ENCODE measurements around the gene RFX5.
"Not testable (repeated sequence)": the region's sequence is repeated elsewhere in the genome, so short reads cannot be mapped to it uniquely, and the experiment has no call there.

The RFX5 gene
- long read RNA-seq, donor 1, transcript RFX5-215 (11 exons, 2,355 nt) = major isoform, 6 of 6 reads
- long read RNA-seq, donor 1, partial matches to known transcripts = 0 of 6 reads
- long read RNA-seq, donor 1, other reads (novel, unspliced or antisense) = 0 of 6 reads
- long read RNA-seq, donor 2, partial matches to known transcripts = 0 of 3 reads
- long read RNA-seq, donor 2, other reads (novel, unspliced or antisense) = 0 of 3 reads
- long read RNA-seq, donor 3, partial matches to known transcripts = 0 of 4 reads
- long read RNA-seq, donor 3, other reads (novel, unspliced or antisense) = 0 of 4 reads
- long read RNA-seq, donor 4, partial matches to known transcripts = 0 of 4 reads
- long read RNA-seq, donor 4, other reads (novel, unspliced or antisense) = 0 of 4 reads
- long read RNA-seq, donor 5, partial matches to known transcripts = 0 of 2 reads
- long read RNA-seq, donor 5, other reads (novel, unspliced or antisense) = 0 of 2 reads
- long read RNA-seq, donor 6, transcript RFX5-215 (11 exons, 2,355 nt) = major isoform, 8 of 9 reads
- long read RNA-seq, donor 6, partial matches to known transcripts = 0 of 9 reads
- long read RNA-seq, donor 6, other reads (novel, unspliced or antisense) = 0 of 9 reads
- long read RNA-seq, donor 7, partial matches to known transcripts = 0 of 3 reads
- long read RNA-seq, donor 7, other reads (novel, unspliced or antisense) = 0 of 3 reads
- long read RNA-seq, donor 8, partial matches to known transcripts = 0 of 4 reads
- long read RNA-seq, donor 8, other reads (novel, unspliced or antisense) = 0 of 4 reads

DNA sequence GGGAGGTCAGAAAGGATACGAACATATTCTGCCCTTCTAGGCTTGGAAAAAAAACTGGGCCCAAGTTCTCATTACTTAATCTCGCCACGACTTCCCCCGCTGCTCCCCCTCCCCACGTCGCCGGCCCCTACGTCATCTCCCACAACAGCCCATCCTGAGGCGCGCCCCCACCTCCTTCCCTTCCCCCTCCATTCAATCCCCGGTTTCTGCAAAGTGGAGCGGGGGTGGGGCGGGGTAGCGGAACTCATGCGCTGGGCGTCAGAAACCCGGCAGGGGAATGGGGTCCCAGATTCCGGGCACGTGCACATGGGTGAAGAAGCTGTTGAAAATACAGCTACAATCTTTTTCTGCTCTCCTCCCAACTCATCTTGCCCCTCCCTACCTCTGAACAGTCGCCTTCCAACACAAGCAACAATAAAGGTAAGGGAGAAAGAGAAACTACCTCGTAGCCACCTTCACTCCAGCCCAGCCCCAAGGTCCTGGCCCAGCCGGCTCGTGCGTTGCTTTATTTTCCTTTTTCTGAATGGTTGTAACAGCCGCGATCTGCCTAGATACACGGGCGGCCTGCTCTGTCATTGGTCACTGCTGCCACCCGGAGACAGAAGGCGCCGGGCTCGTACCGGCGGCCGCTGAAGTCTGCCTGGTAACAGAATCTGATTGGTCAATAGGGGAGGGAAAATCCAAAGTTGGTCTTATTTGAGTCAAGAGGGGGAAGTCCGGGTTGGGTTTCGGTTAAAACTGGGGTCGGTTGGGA, at the start of gene RFX5:
TSS of gene RFX5 (minus strand) at position 484 of the 754 bp plus-strand sequence. CDS start 932 bp downstream, outside the sequence.
- peak; percentile 93 for DNase-seq

DNA sequence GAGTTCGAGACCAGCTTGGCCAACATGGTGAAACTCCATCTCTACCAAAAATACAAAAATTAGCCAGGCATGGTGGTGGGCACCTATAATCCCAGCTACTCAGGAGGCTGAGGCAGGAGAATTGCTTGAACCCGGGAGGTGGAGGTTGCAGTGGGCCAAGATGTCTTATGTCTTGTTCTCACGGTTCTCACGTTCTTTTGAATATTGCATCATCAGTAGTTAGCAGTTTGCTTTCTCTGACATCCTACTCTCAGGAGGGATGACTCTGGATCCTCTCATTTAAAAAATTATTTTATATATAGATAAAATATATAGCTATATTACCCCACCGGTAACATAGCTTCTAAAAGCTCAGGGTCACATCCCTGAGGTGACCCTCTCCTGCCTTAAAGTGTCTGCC, 49.2 kb upstream of the RFX5 start:
- DNase-seq = not testable (repeated sequence)

DNA sequence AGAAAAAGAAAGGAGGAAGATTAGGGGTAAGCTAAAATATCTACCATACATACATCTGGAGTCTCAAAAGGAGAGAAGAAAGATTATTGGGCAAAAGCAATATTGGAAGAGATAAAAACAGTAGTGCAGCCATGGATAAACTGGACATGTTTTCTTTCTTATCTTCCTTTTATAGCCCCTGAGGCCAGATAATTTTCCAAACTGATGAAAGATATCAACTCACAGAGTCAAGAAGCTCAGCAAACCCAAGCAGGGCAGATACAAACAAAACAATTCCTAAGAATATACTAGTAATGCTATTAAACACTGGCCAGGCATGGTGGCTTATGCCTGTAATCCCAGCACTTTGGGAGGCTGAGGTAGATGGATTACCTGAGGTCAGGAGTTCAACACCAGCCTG, 46.5 kb upstream of the RFX5 start:
- DNase-seq = no peak

DNA sequence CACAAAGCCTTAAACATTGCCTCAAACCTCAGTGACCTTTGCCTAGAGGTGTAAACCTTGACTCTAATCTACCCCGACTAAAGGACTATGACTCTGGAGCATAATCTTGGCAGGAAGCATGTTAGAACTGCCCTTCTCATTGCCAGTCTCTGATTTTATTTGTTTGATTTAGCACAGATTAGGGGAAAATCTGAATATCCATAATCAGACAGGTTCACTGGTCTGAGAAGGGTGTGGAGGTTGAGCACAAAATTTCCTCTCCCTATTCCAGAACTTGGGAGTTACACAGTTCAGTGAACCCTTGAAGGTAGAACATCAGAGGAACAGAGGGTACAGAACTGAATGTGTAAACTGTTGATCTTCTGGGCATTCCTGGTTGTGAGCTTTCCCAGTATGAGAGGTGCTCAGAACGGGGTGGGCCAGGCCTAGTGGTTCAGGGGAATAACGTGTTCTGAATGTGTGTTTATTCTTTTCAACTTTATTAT, 44.1 kb upstream of the RFX5 start:
- DNase-seq = no peak

DNA sequence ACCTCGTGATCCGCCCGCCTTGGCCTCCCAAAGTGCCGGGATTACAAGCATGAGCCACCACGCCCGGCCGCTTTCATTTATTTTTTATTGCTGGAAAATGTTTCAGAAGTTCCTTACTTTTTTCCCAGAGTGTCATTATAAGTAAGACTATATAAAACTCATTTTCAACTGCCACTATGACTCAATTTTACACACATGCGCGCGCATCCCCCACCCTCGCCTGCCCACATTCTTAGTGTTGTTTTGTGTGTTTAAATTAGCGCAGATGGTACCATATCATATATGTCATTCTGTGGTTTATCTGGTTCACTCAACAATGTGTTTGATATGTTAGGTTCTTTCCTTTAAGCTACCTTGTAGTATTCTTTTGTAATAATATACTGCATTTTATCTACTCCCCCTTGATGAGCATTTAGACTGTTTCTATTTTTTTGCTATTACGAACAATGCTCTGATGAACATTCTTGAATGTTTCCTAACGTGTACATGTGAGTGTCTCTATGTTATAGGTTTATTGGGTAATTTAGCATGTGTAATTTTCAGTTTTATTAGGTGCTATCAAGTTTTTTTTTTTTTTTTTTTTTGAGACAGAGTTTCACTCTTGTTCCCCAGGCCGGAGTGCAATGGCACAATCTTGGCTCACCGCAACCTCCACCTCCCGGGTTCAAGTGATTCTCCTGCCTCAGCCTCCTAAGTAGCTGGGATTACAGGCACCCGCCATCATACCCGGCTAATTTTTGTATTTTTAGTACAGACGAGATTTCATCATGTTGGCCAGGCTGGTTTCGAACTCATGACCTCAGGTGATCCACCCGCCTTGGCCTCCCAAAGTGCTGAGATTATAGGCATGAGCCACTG, 43.4 kb upstream of the RFX5 start:
- DNase-seq = not testable (repeated sequence)

DNA sequence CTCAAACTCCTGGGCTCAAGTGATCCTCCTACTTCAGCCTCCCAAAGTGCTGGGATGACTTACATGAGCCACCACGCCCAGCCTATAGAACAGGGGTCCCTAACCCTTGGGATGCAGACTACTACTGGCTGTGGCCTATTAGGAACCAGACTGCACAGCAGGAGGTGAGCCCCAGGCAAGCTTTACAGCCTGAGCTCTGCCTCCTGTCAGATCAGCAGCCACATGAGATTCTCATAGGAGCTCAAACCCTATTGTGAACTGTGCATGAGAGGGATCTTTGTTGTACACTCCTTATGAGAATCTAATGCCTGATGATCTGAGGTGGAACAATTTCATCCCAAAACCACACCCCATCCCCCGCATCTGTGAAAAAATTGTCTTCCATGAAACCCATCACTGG, 39.0 kb upstream of the RFX5 start:
- DNase-seq = no peak

DNA sequence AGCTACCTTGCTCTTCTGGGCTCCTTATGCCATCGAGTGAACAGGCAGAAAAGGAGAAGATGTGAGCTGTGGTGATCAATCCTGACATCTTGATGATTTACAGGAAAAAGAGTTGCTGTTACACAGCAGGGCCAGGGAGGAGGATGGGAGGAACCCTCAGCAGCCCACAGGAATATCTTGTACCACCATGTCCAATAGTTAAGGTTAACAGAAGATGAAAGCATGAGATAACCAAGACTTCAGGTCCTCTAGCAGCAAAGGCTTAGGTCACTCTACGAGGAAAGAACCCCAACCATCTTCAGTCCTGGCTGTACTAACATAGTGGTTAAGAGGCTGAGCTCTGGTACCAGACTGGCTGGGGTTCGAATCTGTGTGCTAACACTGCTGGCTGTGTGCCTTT, 37.5 kb upstream of the RFX5 start:
- DNase-seq = no peak

DNA sequence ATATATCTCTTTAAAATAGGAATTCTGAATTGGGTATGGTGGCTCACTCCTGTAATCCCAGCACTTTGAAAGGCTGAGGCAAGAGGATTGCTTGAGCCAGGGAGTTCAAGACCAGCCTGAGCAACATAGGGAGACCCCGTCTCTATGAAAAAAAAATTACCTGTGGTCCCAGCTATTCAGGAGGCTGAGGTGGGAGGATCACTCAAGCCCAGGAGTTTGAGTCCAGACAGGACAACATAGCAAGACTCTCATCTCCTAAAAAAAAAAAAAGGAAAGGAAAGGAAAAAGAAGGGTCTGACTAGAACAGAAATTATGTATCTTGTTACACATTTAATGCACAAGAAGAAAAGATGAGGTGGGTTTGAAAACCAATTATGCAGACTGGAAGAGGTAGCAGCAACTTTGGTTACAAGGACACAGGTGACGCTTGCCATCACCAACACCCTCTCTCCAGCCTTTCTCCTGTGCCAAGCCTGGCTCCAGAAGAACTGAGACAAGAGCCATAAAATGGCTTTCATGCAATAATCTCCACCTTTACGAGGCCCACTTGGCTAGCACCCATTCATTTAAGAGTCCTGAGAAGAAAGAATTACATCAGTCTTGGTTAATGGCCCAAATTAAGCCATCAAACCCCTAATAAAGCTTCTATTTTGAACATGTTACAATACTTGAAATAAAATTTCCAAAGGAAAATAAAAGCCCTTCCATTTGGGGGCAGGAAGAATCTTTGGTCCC, 30.3 kb upstream of the RFX5 start:
- DNase-seq = no peak

DNA sequence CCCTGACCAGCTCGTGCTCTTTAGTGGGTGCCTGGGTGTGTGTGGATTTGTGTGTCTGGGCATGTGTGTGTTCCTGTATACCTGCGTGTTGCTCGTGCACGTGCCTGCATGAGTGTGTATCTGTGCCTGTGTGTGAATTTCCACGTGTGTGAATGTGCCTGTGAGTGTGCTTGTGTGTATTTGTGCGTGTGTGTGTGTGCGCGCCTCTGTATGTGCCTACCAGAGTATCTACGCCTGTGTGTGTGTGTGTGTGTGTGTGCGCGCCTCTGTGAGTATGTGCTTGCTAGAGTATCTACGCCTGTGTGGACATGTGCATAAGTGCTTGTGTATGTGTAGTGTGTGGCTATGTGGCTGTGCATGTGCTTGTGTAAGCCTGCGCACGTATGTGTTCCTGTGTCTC, 26.1 kb upstream of the RFX5 start:
- DNase-seq = no peak

DNA sequence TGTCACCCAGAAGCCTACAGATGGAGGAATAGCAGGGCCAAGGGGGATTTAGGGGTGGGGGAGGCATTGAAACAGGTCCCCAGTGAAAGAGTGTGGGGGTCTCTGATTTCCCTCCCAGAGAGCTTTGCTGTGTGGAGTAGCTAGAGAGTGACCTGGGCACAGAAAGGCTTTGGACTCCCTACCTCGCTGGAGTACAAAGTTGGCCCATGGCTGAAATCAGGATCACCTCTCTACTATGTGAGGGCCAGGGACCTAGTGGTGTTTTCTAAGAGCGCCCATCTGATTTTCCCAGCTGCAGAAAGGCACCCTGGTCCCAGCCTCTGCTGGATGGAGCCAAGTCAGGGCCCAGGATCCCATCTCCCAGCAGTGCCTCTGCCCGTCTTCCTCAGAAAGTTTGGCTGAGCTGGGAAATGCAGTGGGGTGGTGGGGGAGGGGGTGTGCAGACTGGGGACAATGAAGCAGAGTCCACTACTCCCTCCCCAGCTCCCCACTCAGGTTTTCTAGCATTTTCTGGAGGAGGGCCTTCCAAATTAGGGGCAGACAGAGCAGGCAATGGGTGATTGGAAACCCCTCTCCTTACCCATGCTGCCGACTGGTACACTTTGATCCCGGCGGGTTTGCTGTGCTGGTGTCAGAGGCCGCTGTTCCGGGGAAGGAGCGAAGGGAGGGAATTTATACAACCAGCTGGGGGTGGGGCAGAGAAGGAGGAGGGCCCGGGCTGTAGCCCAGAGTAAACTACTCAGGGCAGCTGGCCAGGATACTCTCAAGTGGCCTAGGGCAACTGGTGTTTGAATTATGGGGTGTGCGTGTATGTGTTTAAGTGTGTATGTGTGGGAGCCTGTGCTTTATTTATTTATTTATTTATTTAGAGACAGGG, 25.2 kb upstream of the RFX5 start, which contains the start of gene SELENBP1:
TSS of gene SELENBP1 (minus strand) at position 648 of the 877 bp plus-strand sequence. CDS start at position 584, 64 bp downstream.
- peak; percentile 80 for DNase-seq

DNA sequence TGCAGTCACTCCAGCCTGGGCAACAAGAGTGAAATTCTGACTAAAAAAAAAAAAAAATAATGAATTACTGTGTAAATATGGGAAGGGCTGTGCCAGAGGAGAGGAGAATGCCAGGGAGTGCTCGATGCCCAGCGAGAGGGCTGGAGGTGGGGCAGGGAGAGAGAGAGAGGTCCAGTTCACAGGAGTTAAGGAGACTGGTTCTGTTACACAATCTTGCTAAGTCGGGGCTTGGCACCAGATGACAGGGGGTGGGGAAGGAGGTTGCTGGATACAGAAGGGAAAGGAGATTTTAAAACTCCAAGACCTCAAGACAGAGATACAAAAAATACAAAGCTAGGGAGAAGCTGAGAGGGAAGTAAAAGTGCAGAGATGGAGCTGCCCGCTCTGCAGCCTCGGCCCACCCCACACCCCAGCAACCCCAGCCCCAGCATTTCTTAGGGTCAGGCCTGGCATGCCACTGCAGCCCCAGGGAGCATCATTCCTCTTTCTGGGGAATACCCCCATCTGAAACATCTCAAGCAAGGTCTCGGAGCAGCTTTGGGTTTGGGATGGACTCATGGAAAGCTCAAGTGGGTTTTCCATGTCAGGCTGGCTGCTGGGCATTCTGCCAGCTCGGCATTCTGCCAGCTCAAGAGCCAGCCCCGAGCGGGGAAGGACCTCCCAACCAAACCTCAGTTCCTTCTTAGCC, 24.5 kb upstream of the RFX5 start:
- no peak for DNase-seq

DNA sequence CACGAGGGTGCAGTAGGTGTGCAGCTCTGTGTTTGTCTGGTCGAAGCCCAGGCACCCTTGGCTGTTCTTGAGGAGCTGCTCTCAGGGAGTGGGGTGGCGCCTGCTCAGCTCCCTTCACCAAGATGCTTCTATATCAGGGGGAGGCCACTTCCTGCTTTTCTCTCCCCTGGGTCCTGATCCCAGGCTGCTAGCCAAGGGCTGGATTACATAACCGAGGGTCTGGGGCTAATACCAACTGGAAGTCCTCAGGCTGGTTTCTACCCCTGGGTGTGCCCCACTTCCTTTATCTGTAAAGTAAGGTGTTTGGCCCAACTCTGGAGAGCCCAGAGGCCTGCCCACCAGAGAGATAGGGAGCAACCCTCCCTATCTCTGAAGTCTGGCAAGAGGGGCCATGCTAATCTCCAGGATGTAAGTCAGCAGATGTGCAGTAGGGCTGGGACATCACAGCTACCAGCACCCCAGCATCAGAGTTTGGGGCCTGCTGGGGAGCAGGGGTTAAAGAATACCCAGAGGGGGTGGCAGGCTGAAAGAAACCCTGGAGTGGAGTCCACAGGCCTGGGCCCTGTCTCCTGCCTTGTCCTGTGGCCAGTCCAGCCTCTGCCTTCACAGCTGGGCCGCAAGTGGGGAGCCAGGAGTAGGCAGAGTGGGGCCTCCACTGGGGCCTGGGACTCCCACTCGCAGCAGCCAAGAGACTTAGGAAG, 23.3 kb upstream of the RFX5 start:
- no peak for DNase-seq

DNA sequence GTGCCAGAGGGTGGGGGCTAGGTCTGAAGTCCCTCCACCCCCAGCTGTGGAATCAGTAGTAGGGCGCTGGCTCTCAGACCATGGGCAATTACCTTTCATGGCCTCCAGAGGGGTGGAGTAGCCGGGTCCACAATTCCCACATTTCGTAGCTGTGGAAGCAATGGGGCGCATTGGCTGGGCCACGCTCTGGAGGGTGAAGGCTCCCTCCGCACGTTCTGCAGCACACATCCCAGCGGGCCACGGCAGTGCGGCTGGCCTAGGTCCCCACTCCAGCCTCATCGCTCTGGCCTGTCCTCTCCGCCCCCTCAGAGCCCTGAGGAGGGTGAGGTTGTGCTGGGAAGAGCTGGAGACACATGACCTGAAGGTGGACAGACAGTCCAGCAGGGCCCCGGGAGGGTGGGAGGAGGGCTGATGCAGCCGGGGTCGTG, 22.6 kb upstream of the RFX5 start:
- DNase-seq = no peak

DNA sequence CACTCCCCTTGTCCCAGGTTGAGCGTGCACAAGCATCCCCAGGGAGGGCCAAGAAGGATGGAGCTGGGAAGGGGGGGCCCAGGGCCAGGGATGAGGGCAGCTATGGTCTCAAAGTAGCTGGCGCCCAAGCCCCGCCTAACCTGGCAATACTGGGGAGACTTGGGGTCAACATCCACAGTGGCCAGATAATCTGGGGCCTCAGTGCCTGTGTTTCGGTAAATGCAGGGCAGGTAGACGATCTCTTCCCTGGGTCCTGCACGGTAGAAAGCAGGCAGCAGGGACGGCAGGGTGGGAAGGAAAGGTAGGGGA, 22.2 kb upstream of the RFX5 start:
- no peak for DNase-seq

DNA sequence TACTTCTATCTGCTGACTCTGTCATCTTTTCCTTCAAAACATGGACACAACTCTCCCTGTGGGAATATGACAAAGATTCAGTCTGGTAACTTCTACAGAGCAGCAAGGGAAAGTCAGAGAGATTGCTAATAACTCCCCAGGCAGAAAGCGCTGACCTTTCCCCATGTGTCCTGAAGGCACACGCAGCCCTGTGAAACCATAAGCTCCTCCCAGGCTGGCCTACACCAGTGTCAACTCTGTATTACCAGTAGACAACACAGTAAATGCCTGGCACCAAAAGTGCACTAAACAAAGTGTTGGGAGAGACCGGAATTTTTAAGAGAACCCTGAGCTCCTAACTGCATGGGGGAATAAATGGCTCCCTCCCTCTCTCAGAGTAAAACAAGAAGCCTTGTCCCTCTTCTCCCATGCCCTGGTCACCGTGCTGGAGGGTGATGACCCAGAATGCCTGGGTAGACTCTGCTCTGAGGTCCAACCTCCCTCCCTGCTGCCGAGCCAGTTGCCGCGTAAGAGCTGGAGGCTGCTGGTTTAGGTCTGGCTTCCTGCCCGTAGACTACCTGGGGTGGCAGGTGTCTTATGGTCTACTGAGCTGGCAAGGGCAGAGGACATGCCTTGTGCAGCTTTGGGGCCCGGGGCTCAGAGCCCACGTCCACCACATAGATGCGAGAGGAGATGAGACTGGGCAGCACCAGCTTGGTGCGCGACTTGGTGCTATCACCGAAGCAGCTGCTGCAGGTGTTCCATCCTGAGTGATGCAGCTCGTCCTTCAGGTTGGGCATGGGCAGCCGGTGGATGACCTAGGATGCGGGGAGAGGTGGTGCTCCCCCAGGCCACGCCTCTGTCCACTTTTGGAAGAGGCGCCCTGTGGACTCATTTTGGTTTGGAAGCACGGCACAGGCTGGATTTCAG, 21.6 kb upstream of the RFX5 start:
- no peak for DNase-seq

DNA sequence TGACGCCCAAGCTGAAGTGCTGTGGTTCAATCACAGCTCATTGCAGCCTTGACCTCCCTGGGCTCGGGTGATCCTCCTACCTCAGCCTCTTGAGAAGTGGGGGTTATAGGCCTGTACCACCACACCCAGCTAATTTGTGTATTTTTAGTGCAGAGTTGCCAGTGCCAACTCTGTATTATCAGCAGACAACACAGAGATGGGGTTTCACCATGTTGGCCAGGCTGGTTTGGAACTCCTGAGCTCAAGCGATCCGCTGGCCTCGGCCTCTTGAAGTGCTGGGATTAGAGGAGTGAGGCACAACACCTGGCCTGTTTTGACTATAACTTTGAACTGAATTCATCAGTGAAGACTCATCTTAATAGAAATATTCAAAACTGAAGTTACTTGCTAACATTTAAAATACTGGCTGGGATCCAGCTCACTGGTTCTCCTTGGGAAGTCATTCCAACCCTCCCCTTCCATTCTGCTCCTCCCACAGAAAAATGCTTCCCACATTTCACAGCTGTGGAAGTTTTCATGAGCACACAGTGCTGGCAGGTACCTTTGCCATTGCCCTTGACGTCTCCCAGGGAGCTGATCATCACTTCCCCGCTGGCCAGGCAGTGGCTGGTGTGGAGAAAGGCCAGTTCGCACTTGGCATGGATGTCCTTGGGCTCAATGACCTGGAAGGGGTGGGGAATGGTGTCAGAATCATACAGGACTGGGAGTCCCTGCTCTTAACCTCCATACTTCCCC, 20.8 kb upstream of the RFX5 start:
- DNase-seq = no peak

DNA sequence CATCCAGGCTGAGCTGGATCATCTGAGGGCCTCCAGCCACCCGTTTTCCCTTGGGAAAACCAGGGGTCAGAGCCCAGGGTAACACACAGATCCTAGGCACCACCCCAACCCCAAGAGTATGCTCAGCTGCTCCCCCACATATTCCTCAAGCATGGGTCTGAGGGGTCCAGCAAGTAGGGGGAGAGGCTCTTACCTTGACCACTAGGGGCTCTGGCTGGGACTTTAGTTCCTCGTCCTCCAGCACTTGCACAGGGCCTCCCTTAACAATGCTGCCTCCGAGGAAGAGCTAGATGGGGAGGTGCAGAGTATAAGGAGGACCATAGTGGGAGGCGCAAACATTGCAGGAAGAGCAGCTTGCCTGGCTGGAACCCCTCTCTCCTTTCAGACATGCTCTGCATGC, 17.9 kb upstream of the RFX5 start:
- DNase-seq = no peak
